ENCODE measurements around the gene KIF1A. TPM values are rescaled to one million over a fixed set of nuclear protein-coding genes. Genes with fewer than 3 reads are reported as not detected.

KIF1A gene
- total RNA-seq, 1 experiment from 2014 or later, result 0.14 TPM

DNA sequence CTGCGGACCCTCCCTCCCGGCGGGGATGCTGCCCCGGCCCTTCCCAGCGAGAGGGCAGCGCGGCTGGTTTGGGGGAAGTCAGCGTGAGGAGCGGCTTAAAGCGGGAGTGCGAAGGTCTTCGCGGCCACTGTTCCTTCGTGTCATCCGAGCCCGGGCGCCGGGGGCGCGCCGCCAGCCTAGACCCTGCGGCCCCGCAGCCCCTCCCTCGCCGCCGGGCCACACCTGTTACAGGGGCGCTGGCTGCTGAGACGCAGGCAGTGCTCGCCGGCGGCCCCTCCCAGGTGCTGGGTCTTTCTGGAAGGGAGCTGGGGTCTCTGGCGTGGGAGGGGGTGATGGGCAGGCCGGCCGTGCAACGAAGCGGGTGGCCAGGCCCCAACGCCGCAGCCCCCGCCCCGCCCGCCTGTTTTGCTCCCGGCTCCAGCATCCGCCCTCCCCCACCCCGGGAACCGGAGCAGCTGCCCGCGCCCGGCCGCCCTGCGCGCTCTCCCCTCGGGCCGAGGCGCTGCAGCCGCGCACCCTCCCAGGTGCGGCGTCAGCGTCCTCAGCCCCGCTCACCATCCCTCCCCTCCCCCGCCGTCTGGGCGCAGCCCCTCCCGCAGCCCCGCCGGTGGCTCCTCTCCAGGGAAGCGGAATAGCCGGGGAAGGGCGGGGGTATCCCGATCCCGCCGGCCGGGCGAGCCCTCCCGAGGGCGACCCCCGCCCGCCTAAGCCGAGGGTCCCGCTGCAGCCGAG lies 727 bp downstream of the KIF1A start:
- DNase-seq (ENCODE audit: low read depth), result no peak

DNA sequence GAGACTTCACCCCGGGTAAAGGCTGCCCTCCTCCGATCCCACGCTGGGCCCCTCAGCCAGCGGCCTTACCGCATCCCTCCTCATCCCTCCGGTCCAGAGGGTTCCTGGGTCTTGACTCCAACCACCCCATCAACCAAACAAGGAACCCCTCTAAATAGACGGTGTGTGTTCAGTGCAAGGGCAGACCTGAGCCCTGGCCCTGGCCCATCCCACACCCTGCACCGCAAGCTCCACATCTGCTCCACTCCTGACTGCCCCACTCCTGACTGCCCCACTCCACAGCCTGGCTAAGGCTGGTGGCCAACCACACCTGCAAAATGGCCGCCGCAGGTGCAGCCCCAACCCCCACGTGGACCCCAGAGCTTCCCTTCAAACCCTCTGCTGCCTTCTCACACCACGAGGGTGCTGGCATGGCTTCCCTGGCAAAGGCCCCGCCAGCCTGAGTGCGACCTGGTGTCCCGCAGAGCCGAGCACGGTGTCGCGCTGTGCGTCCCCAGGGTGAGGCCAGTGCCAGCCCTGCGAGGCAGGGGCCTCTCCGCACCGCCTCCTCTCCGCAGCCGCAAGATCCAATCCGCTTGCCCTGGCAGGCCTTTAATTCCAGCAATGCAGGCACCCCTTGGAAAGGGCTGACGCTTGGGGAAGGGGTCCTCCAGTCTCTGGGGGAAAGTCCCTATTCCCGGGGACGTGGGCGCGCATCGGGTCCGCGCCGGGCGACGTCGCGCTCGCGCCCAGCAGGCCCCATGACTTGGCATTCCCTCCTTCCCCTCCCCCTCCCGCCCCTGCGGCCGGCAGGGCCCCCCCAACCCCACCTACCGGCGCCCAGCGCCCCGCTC lies 1.5 kb downstream of the KIF1A start:
- DNase-seq (ENCODE audit: low read depth), result no peak

DNA sequence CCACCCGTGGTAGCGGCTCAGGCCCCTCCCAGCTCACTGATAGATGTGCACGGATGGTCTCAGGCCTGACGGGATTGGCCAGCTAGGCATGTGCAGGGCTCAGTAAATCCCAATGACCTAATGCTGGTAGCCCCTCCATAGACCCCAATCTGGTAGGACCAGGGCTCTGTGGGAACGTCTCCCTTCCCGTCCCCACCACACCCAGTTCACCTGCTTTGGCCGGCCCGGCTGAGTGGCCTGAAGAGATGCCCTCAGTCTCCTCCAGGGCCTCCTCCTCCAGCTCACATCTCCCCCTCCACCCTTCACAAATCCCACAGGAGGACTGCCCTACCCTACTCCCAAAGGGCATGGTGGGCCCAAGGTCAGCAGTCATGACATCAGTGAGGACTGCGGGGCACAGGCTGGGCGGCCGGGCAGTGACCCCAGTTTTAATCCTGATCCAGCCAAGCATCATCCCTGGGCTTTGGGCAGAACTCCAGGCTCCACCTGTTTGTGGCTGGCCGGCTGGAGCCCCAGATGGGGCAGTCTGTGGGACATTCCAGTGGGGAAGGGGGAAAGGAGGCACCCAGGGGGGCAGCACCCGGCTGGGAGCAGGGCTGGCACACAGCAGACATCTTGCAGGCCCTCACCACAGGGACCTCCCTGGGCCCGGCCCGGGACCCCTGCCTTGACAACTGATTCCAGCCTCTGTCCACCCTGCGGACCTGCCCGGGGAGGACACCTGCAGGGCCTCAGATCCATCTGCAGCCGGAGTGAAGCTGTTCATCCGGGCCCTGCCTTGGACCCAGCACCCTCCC lies 2.3 kb downstream of the KIF1A start:
- DNase-seq (ENCODE audit: low read depth), result no peak

GRCh38 chr2:240816584-240817495 lies 3.2 kb downstream of the KIF1A start:
- no peak for DNase-seq (ENCODE audit: low read depth)

DNA sequence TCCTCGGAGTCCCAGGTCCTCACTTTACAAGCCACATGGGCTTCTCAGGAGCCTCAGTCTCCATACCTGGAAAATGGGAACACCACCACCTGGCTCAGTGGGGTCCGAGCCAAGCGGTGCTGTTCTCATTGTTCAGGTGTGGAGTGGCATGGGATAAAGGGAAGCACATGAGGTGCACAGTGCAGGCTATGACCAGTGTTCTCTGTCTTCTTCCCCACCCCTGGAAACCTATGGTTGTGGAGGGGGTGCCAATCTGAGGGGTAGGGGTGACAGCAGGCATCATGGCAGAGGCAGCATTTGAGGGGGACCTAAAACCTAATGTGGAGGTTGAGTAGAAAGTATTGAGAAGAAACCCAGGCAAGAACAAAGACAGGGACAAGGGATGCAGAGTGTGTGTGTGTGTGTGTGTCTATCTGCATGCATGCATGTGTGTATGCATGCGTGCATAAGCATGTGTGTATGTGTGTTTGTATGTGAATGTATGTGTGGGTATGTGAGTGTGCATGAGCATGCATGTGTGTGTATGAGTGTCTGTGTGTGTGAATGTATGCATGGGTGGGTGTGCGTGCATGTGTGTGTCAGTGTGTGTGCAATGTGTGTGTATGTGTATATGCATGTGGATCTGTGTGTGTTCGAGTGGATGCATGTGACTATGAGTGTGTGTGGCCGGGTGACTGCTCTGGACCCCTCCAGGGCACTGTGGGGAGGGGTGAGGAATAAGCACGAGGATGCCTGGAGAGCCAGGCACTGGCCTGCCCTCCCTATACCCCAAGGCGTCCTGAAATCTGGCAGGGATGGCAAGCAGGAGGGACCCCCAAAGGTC lies 4.0 kb downstream of the KIF1A start:
- DNase-seq (ENCODE audit: low read depth), result no peak

- DNase-seq (ENCODE audit: low read depth), result no peak
Observed at GRCh38 chr2:240814946-240815760, 4.9 kb downstream of the KIF1A start.

DNA sequence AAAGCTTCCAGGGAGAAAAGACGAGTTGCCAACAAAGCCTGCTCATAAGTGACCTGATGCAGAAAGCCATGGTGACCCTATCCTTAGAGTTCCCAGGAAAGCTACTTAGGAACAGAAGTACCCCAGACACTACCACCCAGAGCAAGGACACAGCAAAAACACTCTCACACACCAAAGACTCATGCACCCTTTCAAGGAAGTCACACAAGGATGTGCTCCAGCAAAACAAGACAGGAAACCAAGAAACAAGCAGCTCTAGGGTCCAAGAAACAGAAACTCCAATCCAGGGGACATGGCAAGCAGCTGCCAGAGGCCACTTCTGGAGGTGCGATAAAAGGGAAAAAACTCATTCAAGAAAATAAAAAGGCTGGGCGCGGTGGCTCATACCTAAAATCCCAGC lies 5.7 kb downstream of the KIF1A start:
- no peak for DNase-seq (ENCODE audit: low read depth)

- DNase-seq (ENCODE audit: low read depth), result no peak
Observed at GRCh38 chr2:240813231-240813921, 6.6 kb downstream of the KIF1A start.

GRCh38 chr2:240812721-240813120 lies 7.3 kb downstream of the KIF1A start:
- no peak for DNase-seq (ENCODE audit: low read depth)

DNA sequence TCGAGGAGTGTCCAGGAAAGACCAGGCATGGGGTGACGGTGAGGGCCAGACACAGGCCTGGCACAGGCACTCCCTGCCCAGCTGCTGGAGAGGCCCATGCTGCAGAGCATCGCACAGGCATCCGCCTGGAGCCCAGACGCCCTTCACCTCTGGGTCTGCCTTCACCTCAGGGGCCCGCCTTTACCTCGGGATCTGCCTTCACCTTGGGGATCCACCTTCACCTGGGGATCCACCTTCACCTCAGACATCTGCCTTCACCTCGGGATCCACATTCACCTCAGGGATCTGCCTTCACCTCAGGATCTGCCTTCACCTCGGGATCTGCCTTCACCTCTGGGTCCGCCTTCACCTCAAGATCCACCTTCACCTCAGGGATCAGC lies 7.7 kb downstream of the KIF1A start:
- DNase-seq (ENCODE audit: low read depth), result no peak

DNA sequence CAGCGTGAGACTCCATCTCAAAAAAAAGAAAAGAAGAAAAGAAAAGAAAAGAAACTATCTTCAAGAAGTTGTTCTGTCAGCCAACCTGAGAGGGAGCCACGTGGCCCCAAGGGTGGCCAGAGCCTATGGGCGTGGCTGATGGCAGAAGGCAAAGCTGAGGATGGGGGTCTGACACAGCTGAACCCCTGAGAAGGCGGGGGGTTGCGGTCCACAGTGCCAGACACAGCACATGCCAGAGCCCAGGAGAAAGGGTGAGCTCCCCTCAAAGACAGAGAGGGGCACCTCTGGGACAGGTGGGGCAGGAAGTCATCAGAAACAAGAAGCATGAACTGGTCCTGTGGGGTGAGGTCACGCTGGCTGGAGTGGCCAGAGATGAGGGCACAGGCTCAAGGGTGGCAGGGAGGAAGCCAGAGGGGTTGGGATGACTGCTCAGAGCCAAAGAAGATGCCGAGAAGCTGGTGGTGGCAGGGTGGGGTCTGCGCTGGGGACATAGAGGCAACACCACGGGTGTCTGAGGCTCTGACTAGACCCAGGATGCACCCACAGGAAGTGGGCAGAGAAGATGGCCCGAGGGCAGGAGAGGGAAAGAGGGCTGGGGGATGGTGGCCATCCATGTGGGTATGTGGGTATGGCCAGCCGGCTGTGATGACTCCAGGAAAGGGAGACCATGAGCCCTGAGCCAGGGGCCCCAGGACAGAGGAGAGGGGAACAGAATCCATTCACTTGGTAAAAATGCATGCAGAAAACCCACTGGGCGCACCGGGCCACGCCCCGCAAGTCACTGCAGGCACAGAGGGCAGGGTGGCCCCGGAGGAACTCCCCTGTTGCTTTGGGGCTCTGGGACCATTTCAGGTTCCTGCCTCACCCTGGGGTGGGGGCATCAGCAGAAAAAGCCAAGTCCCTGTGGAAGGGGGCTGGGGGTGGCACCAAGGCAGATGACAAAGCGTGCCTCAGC lies 8.4 kb downstream of the KIF1A start:
- DNase-seq (ENCODE audit: low read depth), result no peak

DNA sequence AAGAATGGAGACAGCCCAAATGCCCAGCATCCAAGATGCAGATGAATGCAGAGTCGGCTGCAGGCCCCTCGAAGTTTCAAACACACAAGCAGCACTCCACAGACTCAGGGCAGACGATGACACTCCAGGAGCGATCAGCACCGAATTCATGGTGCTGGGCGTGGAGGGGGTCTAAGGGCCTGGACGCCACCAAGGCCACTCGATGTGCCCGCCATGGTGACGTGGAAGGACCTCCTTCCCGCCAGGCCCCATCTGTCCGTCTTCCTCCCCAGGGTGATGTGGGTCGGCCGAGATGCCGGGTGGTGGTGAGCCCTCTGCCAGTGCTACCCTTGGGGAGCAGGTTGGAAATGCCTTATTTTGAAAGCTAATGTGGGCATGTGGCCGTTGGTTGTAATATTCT lies 9.4 kb downstream of the KIF1A start:
- DNase-seq (ENCODE audit: low read depth), result no peak

DNA sequence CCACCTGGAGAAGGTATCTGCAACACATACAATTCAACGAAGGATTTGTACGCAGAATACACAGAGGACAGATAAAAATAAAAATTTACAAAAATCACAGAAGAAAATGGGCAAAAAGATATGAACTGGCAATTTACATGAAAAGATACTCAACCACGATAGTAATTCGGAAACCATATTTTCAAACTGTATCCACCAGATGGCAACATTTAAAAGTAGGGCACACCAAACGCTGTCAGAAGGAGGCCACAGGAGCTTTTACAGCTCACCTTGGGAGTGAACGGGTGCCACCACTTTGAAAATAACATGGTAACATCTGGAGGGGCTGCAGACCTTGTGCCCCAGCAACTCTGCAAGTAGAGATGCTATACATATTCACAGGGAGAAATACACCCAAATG lies 9.8 kb downstream of the KIF1A start:
- DNase-seq (ENCODE audit: low read depth), result no peak

DNA sequence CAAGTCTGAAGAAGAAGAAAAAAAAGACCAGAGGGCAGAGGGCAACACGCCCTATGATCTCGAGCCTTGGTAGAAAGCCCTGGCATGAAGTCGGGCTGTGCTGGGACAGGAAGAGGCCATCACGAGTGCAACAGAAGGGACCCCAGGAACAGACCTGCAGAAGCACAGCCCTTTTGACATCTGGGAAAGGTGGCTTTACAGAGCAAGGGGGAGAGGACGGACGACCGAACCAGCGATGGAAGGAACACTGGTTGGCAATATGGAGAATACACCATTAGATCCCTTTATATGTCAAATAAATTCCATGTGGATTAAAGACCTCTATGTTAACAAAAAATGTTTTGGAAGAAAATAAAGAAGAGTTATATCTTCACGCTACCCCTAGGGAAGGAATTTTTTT lies 10.7 kb downstream of the KIF1A start:
- no peak for DNase-seq (ENCODE audit: low read depth)

DNA sequence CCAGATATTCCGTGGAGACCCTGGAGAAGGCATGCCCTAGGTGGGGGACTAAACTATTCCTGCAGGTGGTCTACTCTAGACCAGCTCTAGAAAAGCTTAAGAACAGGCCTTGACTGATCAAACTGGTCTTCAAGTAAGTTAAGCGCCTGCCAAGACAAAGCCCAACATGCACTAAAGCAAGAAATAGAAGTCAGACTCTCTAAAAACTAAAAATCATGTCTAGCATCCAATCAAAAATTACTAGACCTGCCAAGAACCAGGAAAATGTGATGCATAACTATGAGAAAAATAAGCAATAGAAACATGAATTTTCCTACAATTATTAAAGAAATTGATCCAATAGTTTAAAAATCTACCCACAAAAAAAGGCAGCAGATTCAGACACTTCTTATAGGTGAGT lies 13.6 kb downstream of the KIF1A start:
- DNase-seq (ENCODE audit: low read depth), result no peak

GRCh38 chr2:240806006-240806405 lies 14.0 kb downstream of the KIF1A start:
- no peak for DNase-seq (ENCODE audit: low read depth)

GRCh38 chr2:240803191-240803590 lies 16.8 kb downstream of the KIF1A start:
- DNase-seq (ENCODE audit: low read depth), result no peak
